Type B pancreatic cell (in vitro differentiated cells): ENCODE measurements around the gene TRANK1. TPM values are rescaled to one million over a fixed set of nuclear protein-coding genes. Genes with fewer than 3 reads are reported as not detected.

ENCODE experiments used
- DNase-seq: peaks from one replicate; pipeline ENCODE4 v3.0.0; 2021; ENCODE audit warnings: mixed read lengths; ENCODE audit not compliant: unreplicated experiment; ENCODE audit errors: extremely low spot score
- H3K27ac Mint-ChIP-seq: 2 replicates; pipeline ENCODE4 v1.8.0; 2021; ENCODE audit warnings: mild to moderate bottlenecking, mixed read lengths
- H3K27me3 Mint-ChIP-seq: 2 replicates; pipeline ENCODE4 v1.8.0; 2021; ENCODE audit warnings: mixed read lengths
- H3K36me3 Mint-ChIP-seq: 2 replicates; pipeline ENCODE4 v1.8.0; 2021; ENCODE audit warnings: mixed read lengths
- H3K4me1 Mint-ChIP-seq: one replicate; pipeline ENCODE4 v1.8.0; 2021; ENCODE audit warnings: mixed read lengths; ENCODE audit not compliant: unreplicated experiment
- H3K4me3 Mint-ChIP-seq: 2 replicates; pipeline ENCODE4 v1.8.0; 2021; ENCODE audit warnings: mild to moderate bottlenecking, mixed read lengths
- H3K9me3 Mint-ChIP-seq: 2 replicates; pipeline ENCODE4 v1.8.0; 2021; ENCODE audit warnings: mixed read lengths
- total RNA-seq: library from RNA; stranded (reverse); gene quantifications from 2 replicates; pipeline ENCODE4 v1.2.1, GENCODE V29; 2021; ENCODE audit warnings: low replicate concordance
- TF ChIP-seq, protein P1 (sequence below): fragments of 200-600 bp; sonication (generic); conservative IDR thresholded peaks from 2 replicates; pipeline ENCODE4 v1.5.0; 2021; ENCODE audit warnings: antibody characterized with exemption, mild to moderate bottlenecking

TRANK1 gene
- total RNA-seq, 1 donor from 2014 or later = 18.0 TPM

DNA sequence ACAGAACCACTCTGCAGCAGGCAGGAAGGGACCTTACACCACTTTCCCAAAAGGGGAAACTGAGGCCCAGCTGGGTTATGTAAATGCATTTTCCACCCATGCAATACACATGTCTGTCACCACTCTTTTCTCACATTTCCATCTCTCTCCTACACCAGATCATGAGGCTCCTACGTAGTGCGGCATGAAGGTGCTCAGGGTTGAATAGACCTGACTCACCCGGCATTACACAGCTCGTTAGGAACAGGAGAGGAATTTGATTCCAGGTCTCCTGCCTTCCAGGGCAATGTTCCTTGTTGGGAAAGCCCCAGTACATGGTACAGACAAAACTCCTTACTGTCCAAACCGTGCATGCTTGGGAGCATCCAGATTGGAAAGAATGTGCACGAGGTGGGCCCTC, 118.6 kb downstream of the TRANK1 start:
- Mint-ChIP-seq H3K36me3 (peaks cover 3% of the 10 kb centered on the region), H3K4me3 (no peak overlapping the region), H3K4me1 (no peaks in the 10 kb centered on the region), H3K9me3 (no peaks in the 10 kb centered on the region), H3K27me3 (no peaks in the 10 kb centered on the region), H3K27ac (no peak overlapping the region)
- TF ChIP-seq, protein P1, sequence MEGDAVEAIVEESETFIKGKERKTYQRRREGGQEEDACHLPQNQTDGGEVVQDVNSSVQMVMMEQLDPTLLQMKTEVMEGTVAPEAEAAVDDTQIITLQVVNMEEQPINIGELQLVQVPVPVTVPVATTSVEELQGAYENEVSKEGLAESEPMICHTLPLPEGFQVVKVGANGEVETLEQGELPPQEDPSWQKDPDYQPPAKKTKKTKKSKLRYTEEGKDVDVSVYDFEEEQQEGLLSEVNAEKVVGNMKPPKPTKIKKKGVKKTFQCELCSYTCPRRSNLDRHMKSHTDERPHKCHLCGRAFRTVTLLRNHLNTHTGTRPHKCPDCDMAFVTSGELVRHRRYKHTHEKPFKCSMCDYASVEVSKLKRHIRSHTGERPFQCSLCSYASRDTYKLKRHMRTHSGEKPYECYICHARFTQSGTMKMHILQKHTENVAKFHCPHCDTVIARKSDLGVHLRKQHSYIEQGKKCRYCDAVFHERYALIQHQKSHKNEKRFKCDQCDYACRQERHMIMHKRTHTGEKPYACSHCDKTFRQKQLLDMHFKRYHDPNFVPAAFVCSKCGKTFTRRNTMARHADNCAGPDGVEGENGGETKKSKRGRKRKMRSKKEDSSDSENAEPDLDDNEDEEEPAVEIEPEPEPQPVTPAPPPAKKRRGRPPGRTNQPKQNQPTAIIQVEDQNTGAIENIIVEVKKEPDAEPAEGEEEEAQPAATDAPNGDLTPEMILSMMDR = no peak
- DNase-seq = no peak

DNA sequence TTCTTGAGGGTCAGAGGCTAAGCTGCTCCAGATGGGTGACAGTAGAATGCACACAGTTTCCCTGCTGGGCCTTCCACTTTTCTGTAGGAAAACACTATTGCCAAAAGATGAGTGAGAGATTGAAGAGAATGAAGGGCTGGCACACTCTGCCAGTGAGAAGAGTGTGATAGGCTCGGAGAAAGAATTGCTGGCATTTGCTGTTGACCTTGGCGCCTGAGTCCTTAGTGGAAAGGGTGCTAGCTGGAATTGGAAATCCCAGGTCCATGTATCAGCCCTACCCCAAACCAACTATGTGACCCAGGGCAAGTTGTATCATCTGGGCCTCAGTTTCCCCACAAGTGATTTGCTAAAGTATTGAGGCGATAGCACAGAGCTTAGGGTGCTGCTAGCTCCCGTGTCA, 120.4 kb downstream of the TRANK1 start:
- no peaks in the 10 kb centered on the region for H3K4me1 Mint-ChIP-seq
- no peaks in the 10 kb centered on the region for H3K9me3 Mint-ChIP-seq
- H3K27ac Mint-ChIP-seq = no peak overlapping the region
- H3K4me3 Mint-ChIP-seq = no peak overlapping the region
- H3K27me3 Mint-ChIP-seq = no peaks in the 10 kb centered on the region
- no peak for DNase-seq
- no peaks in the 10 kb centered on the region for H3K36me3 Mint-ChIP-seq
- TF ChIP-seq, protein P1 = no peak

DNA sequence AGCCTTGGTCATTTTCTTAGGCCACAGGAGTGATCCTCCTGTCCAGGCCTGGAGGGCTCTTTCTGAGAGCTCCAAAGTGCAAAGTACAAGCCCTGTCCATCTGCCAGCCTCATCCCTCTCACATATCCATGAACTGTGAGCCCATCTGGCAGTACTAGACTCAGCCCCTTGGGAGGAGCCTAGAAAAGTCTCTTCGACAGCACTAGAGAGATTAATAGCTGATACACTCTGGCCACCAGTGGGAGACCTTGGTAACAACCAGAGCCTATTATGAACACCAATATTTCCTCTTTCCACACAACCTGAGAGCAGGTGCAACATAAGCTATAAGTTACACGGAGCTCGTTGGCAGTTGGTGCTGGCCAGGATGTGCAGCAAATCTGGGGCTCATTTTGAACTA, 121.0 kb downstream of the TRANK1 start:
- no peaks in the 10 kb centered on the region for H3K36me3 Mint-ChIP-seq
- H3K4me3 Mint-ChIP-seq = no peak overlapping the region
- DNase-seq = no peak
- TF ChIP-seq, protein P1 = no peak
- no peak overlapping the region for H3K27ac Mint-ChIP-seq
- no peaks in the 10 kb centered on the region for H3K27me3 Mint-ChIP-seq
- no peaks in the 10 kb centered on the region for H3K4me1 Mint-ChIP-seq
- no peaks in the 10 kb centered on the region for H3K9me3 Mint-ChIP-seq

DNA sequence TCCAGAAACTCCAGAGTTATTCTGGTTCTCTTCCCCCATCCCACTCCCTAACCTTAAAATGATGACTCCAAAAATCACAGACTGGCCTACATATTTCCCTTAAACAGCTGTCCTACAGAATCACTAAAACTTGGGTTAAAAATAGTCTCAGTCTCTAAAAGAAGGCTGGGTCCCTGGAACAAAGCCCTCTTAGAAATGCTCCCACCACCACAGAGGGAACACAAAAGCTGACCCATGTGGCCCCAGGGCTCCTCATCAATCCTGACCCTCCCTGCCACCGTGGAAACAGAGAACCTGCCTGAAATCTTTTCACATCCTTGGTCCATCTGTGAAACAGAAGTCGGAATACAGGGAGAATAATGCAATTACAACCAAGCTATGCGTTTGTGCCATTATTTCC, 124.8 kb downstream of the TRANK1 start:
- no peak for DNase-seq
- Mint-ChIP-seq H3K4me1 (peaks cover 12% of the 10 kb centered on the region), H3K27me3 (peaks cover 1% of the 10 kb centered on the region), H3K4me3 (no peak overlapping the region), H3K27ac (no peak overlapping the region), H3K36me3 (no peaks in the 10 kb centered on the region), H3K9me3 (no peaks in the 10 kb centered on the region)
- TF ChIP-seq, protein P1 = no peak

DNA sequence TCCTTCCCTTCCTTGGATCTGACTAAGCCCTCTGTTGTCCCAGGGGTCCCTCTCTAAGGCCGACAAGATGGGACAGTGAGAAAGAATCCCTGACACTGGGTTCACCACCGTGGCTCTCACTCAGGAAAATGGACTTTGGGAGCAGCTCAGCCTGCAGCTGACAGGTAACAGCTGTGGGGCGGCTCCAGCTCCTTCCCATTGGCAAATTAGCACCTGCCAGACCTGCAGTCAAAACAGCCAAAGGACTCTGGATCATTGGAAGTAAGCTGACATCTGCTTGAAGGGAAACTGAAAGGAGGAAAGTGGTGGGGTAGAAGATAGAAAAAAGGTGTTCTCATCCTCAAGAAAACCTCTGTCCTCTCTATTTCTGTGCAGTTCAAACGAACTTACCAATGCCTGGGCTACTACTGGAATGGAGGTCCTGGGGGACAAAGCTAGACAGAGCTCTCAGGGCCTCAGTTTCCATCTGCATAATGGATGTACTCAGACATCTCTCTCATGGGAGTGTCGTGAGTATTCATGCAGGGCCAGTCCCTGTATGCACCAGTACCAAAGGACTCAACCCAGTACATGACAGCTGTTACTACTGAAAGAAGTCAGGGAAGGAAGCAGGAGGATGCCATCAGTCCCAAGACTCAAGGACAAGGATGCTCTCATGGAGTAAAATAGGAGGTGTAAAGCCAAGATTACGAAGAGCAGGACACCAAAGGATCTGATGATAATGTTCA, 126.9 kb downstream of the TRANK1 start:
- Mint-ChIP-seq H3K27ac (no peak overlapping the region), H3K36me3 (no peaks in the 10 kb centered on the region), H3K27me3 (peaks cover 5% of the 10 kb centered on the region), H3K4me3 (no peak overlapping the region), H3K4me1 (peaks cover 24% of the 10 kb centered on the region), H3K9me3 (no peaks in the 10 kb centered on the region)
- DNase-seq = peak; percentile 13
- TF ChIP-seq, protein P1 = no peak
